Prostate gland (tissue), 2 donors: ENCODE results near the gene HTR5A.

Experiments
- CTCF ChIP-seq, 4 experiments: fragments of 200-600 bp in 2 of 4; fragments of 450-650 bp in 2 of 4; sonication (generic) in 2 of 4; IDR thresholded peaks; 1 replicate in 3 of 4; 2 replicates in 1 of 4; pipeline ENCODE4 v1.5.1; 2016 to 2019; ENCODE audit warnings: antibody characterized with exemption in 4 of 4, mild to moderate bottlenecking in 2 of 4, moderate library complexity in 2 of 4
- POLR2A ChIP-seq: fragments of 450-650 bp; IDR thresholded peaks from one replicate; pipeline ENCODE4 v1.6.1; 2016; ENCODE audit warnings: antibody characterized with exemption, mild to moderate bottlenecking
- POLR2AphosphoS5 ChIP-seq: sonication (generic); formaldehyde crosslinking; IDR thresholded peaks from one replicate; pipeline ENCODE4 v1.6.1; 2017; ENCODE audit warnings: antibody characterized with exemption

GRCh38 chr7:155054761-155055160 lies 15.4 kb upstream of the HTR5A start:
- TF ChIP-seq POLR2AphosphoS5 (no peak), CTCF (IDR thresholded peaks at IDR 0.05) (no peak), POLR2A (no peak)
